Measurements from ENCODE around the gene SNX11. TPM values are rescaled to one million over a fixed set of nuclear protein-coding genes. Genes with fewer than 3 reads are reported as not detected.
"Not testable (repeated sequence)": the region's sequence is repeated elsewhere in the genome, so short reads cannot be mapped to it uniquely, and the experiment has no call there.

The SNX11 gene
- total and polyA plus RNA-seq, 9 of the 15 experiments (the other 6 are each of a cell fraction or from before 2014, with no cell fraction given), result 12.4 to 24.0 (median 16.8) TPM

GRCh38 chr17:48074322-48075081 is 33.1 kb upstream of the SNX11 start (continued):
- TF ChIP-seq ZNF318 (IDR thresholded peaks at IDR 0.05; ENCODE audit: borderline replicate concordance in 1 of 2, low read depth in 1 of 2) (no peak), ZNF280A (IDR thresholded peaks at IDR 0.05; ENCODE audit: low read depth, partially characterized antibody) (no peak)

- H3K4me3 ChIP-seq; H3K4me2 ChIP-seq (ENCODE audit: insufficient read depth, low read length); H3K9me3 ChIP-seq (replicated peaks; ENCODE audit: control insufficient read depth, insufficient read depth, low read depth, low read length); H4K20me1 ChIP-seq (replicated peaks; ENCODE audit: control insufficient read depth, insufficient read depth, low read length); H3K27ac ChIP-seq (ENCODE audit: extremely low read depth, low read depth, low read length); H3K9me1 ChIP-seq (ENCODE audit: control insufficient read depth, insufficient read depth, low read length); H3K27me3 ChIP-seq (ENCODE audit: control insufficient read depth in 2 of 2, insufficient read depth in 2 of 2, low read length in 2 of 2); intact Hi-C loops (cut with micrococcal nuclease); BruUV-seq (replicated peaks); FAIRE-seq; H3K4me1 ChIP-seq (replicated peaks in 1 of 2; ENCODE audit: control insufficient read depth in 2 of 2, insufficient read depth in 2 of 2, low read length in 2 of 2); H3K9ac ChIP-seq (ENCODE audit: insufficient read depth in 1 of 2, low read depth in 2 of 2, low read length in 2 of 2); ATAC-seq; H2AFZ ChIP-seq (ENCODE audit: low read depth, low read length); DNase-seq (ENCODE audit: extremely low read depth in 1 of 4, low spot score in 3 of 4): not testable (repeated sequence)
- H3K79me2 ChIP-seq (ENCODE audit: control insufficient read depth, insufficient read depth, low read length), result peaks cover 12% of the 10 kb centered on the region
- peaks cover 39% of the 10 kb centered on the region; the same call in 2 of the 3 replicates for H3K36me3 ChIP-seq (ENCODE audit: control insufficient read depth, insufficient read depth, low read length)
- in situ Hi-C loops (cut with MboI), result loop anchor here (5.0 kb wide), 1 partner anchor 55 kb away; no protein-coding TSS in a partner anchor
- ChIA-PET POLR2A (interaction anchor here (1.2 kb wide), 1 partner anchor 30 kb away, joined by 3 read pairs; the partner anchor contains the start of gene SNX11), CTCF (ENCODE audit: low intra/inter-chr PET ratio) (interaction anchor here (0.6 kb wide), 1 partner anchor 54 kb away, joined by 3 read pairs; no protein-coding TSS in a partner anchor)
- WGBS (ENCODE audit: insufficient coverage, low coverage, missing lambda C conversion rate), result 92% methylated on average over 7 of the region's 10 CpGs
Observed at GRCh38 chr17:48077152-48077551, 30.4 kb upstream of the SNX11 start.

All from K562 (cell line).